HG03432 (cell line): ENCODE results near the gene JADE1.

Experiments used
- ATAC-seq: cut with Tn5 transposase; IDR thresholded peaks from one replicate; pipeline ENCODE4 v1.9.1; 2021; ENCODE audit warnings: mild to moderate bottlenecking, moderate library complexity; ENCODE audit not compliant: unreplicated experiment

JADE1 gene

DNA sequence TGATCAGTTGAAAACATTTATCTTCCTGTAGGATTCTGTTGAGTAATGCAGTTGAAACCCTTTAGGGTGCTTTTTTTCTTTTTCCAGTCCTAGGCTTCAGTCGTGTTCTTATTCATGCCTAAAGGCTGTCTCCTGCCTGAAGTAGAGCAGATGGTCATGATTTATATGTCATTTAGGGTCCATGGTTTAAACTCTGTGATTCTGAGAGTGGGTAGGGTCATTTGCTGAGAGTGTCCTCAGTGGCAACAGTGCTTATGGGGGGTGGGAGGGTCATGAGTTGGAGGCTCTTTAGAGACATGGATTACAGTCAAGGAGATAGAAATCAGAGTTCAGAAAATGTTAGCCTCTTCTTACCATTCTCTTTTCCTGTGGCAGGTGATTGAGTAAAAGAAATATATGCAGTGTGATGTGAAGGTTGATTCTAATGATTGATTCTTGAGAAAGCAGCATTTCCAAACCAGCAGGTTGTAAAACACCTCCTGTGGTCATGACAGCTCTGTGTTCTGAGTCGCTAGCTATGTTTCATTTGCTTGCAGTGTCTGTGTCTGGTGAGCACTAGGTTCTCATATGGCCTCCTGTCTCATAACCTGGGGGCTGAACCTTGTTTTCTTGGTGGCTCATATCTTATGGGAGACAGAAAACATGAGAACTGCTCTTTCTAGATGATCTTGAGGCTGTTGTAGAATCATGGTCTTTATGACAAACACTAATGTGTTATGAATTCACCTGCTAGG lies 60.4 kb downstream of the JADE1 start:
- no peak for ATAC-seq

DNA sequence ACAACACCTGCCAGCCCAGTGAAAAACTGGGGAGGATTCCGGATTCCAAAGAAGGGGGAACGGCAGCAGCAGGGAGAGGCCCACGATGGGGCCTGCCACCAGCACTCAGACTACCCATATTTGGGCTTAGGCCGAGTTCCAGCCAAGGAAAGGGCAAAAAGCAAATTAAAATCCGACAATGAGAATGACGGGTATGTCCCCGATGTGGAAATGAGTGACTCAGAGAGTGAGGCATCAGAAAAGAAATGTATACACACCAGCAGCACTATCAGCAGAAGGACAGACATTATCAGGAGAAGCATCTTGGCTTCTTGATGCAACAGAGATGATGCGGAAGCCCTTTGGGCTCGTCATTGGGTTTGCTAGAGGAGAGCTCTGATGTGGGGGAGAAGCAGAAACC lies 62.4 kb downstream of the JADE1 start:
- no peak for ATAC-seq

- ATAC-seq = no peak
These were observed 66.7 kb downstream of the JADE1 start for GRCh38 chr4:128876200-128876599.

DNA sequence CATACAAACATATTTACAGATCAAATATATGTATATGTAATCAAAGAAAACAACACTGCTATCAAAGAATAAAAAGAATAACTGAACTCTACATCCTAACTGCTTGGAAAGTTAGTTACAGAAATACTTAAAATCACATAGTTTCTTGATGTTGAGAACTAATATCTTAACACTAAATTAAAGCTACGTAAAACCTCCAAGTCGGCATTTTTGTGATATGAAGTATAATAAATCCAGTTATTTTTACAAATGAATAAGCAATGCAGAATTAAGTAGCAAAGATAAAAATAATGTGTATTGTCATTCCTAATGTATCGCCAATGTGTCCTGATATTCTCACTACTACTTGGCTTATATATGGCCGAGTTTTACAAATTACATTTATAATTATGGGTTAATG lies 68.4 kb downstream of the JADE1 start:
- no peak for ATAC-seq

GRCh38 chr4:128879283-128879682 lies 69.8 kb downstream of the JADE1 start:
- ATAC-seq = no peak

DNA sequence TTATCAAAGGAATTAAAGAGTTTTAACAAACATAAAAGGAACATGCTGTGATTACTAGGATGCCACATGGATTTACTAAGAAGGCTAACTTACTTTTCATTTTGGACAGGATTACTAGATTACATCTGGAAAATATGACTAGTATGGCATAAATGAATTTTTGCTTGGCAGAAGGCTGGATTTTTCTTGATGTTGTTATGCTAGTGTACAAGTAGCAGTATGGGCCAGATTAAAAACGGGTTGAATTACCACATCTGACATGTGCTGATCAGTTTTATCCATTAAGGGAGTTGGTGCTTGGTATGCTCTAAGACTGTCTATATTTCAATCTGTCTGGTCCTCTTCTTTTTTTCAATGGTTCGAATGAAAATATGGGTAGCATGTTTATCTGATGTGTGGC lies 70.5 kb downstream of the JADE1 start:
- ATAC-seq = no peak

GRCh38 chr4:128880662-128881061 lies 71.2 kb downstream of the JADE1 start:
- no peak for ATAC-seq

- ATAC-seq = no peak
These were observed 95.3 kb downstream of the JADE1 start for GRCh38 chr4:128904821-128905220.

GRCh38 chr4:128906581-128906980 lies 97.1 kb downstream of the JADE1 start:
- no peak for ATAC-seq

GRCh38 chr4:128907981-128908380 lies 98.5 kb downstream of the JADE1 start:
- ATAC-seq = no peak

GRCh38 chr4:128908735-128909134 lies 99.2 kb downstream of the JADE1 start:
- no peak for ATAC-seq

GRCh38 chr4:128913228-128913627 lies 103.7 kb downstream of the JADE1 start:
- ATAC-seq = peak; percentile 24

DNA sequence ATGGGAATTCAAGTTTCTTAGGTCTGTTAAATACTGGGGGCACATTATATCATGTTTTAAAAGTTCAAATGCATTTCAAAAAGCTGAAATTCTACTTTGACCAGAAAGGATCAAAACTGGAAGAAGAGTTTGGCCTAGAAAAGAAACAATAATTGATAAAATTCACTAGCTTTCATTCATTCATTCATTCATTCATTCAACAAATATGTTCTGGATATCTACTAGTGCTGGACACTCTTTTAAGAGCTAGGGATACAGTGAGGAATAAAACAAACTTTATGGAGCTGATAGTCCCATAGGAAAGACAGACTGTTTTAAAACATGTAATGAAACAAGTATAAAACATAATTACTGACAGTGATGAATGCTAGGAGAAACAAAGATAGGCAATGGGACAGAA lies 106.0 kb downstream of the JADE1 start:
- ATAC-seq = no peak

DNA sequence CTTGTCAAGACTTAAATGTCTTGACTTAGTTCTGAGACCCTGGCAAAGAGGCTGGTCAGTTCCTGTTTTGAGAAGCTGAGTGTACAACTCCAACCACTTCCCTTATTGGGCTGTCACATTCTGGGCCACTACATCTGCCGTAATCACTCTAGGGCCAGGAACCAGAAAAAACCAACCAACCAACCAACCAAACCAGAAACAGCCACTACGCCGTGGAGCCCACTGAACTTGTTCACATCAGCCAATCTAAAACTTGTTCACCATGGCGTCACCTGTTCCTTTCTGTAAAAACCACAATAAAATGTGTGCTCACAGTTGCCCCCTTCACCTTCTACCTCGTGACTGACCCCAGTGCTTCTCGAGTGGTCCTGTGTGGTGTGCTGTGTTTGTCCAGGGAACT lies 107.3 kb downstream of the JADE1 start:
- ATAC-seq = peak; percentile 74

- peak; percentile 78 for ATAC-seq
These were observed 108.3 kb downstream of the JADE1 start for GRCh38 chr4:128917781-128918180.

GRCh38 chr4:128921954-128922353 lies 112.5 kb downstream of the JADE1 start:
- no peak for ATAC-seq
